Natural killer cell treated with Interleukin-12 subunit alpha and Interleukin-12 subunit beta and Interleukin-15 and Interleukin-18, amount 100 ng/mL, for 72 hours (primary cell): ENCODE results near the gene RNF167. TPM values are rescaled to one million over a fixed set of nuclear protein-coding genes. Genes with fewer than 3 reads are reported as not detected.

Experiments used
- ATAC-seq, 2 donors: fragments of 150-1000 bp; cut with Tn5 transposase in 1 of 2; sonication (Bioruptor Pico), chemical (Tn5 transposase) in 1 of 2; 2 replicates each; pipeline ENCODE4 v1.10.0; 2021
- DNase-seq: peaks from one replicate; pipeline ENCODE4 v3.0.0; 2022; ENCODE audit warnings: low spot score
- H3K27ac Mint-ChIP-seq, 2 donors: 1 replicate in 1 of 2; 2 replicates in 1 of 2; pipeline ENCODE4 v1.8.0; 2022; ENCODE audit warnings: mixed read lengths in 2 of 2, mild to moderate bottlenecking in 1 of 2, moderate library complexity in 1 of 2
- H3K27me3 Mint-ChIP-seq, 2 donors: 1 replicate in 1 of 2; 2 replicates in 1 of 2; pipeline ENCODE4 v1.8.0; 2022; ENCODE audit warnings: mixed read lengths in 2 of 2
- H3K36me3 Mint-ChIP-seq: one replicate; pipeline ENCODE4 v1.8.0; 2022; ENCODE audit warnings: mixed read lengths
- H3K4me1 Mint-ChIP-seq, 2 donors: 1 replicate in 1 of 2; 2 replicates in 1 of 2; pipeline ENCODE4 v1.8.0; 2022; ENCODE audit warnings: low read depth in 2 of 2, mixed read lengths in 2 of 2, mild to moderate bottlenecking in 1 of 2
- H3K4me3 Mint-ChIP-seq: one replicate; pipeline ENCODE4 v1.8.0; 2022; ENCODE audit warnings: mixed read lengths
- H3K9me3 Mint-ChIP-seq: 2 replicates; pipeline ENCODE4 v1.8.0; 2022; ENCODE audit warnings: mixed read lengths
- total RNA-seq, 2 donors: library from RNA; stranded (reverse); gene quantifications; one replicate each; pipeline ENCODE4 v1.2.3, GENCODE V29; 2022

RNF167 gene
- total RNA-seq, 2 donors from 2014 or later, result 144 to 150 TPM

GRCh38 chr17:4948166-4948930, 8.3 kb downstream of the RNF167 start, which contains the start of gene PFN1:
TSS of gene PFN1 (minus strand) at chr17:4948530. CDS start at chr17:4948394, 136 bp downstream.
- Mint-ChIP-seq H3K36me3 (peaks cover 31% of the 10 kb centered on the region), H3K27ac (peak within 1 kb of the TSS; percentile 96), H3K4me3 (peak within 1 kb of the TSS; percentile 100), H3K27me3 (no peaks in the 10 kb centered on the region), H3K9me3 (no peaks in the 10 kb centered on the region), H3K4me1 (peaks cover 47 to 55% of the 10 kb centered on the region in 2 donors)
- DNase-seq (peak; percentile 93), ATAC-seq (peak; percentile 63 to 79)

GRCh38 chr17:4948931-4949320, 8.9 kb downstream of the RNF167 start:
- H3K27ac Mint-ChIP-seq, result peak overlapping the region; percentile 96
- DNase-seq, result peak; percentile 88
- peaks cover 45 to 49% of the 10 kb centered on the region in 2 donors for H3K4me1 Mint-ChIP-seq
- H3K27me3 Mint-ChIP-seq, result no peaks in the 10 kb centered on the region
- no peaks in the 10 kb centered on the region for H3K9me3 Mint-ChIP-seq
- peak overlapping the region; percentile 100 for H3K4me3 Mint-ChIP-seq
- peaks cover 30% of the 10 kb centered on the region for H3K36me3 Mint-ChIP-seq
- peak; percentile 67 to 77 for ATAC-seq

- H3K27ac Mint-ChIP-seq, result peak overlapping the region; percentile 96
- peaks cover 25% of the 10 kb centered on the region for H3K36me3 Mint-ChIP-seq
- no peaks in the 10 kb centered on the region for H3K9me3 Mint-ChIP-seq
- peak overlapping the region; percentile 100 for H3K4me3 Mint-ChIP-seq
- no peaks in the 10 kb centered on the region for H3K27me3 Mint-ChIP-seq
- peaks cover 40 to 44% of the 10 kb centered on the region in 2 donors for H3K4me1 Mint-ChIP-seq
- peak; percentile 90 for DNase-seq
- peak; percentile 57 to 63 for ATAC-seq
Measured at GRCh38 chr17:4949321-4950074, 9.4 kb downstream of the RNF167 start.

- peak overlapping the region; percentile 89 for H3K4me3 Mint-ChIP-seq
- H3K27ac Mint-ChIP-seq, result peak overlapping the region; percentile 78 to 96
- peaks cover 33 to 36% of the 10 kb centered on the region in 2 donors for H3K4me1 Mint-ChIP-seq
- no peaks in the 10 kb centered on the region for H3K27me3 Mint-ChIP-seq
- H3K9me3 Mint-ChIP-seq, result no peaks in the 10 kb centered on the region
- DNase-seq, result no peak
- ATAC-seq, result peak; percentile 25 to 31
- H3K36me3 Mint-ChIP-seq, result peaks cover 19% of the 10 kb centered on the region
Measured at GRCh38 chr17:4950075-4950745, 10.1 kb downstream of the RNF167 start.

- H3K4me1 Mint-ChIP-seq, result peaks cover 27 to 31% of the 10 kb centered on the region in 2 donors
- ATAC-seq (no peak), DNase-seq (no peak)
- H3K36me3 Mint-ChIP-seq, result peaks cover 13% of the 10 kb centered on the region
- peak within 1 kb of the TSS; percentile 78 to 96 for H3K27ac Mint-ChIP-seq
- H3K9me3 Mint-ChIP-seq, result no peaks in the 10 kb centered on the region
- H3K27me3 Mint-ChIP-seq, result no peaks in the 10 kb centered on the region
- peak within 1 kb of the TSS; percentile 89 for H3K4me3 Mint-ChIP-seq
Measured at GRCh38 chr17:4950746-4951204, 10.7 kb downstream of the RNF167 start, which contains the start of gene ENO3. TSS of gene ENO3 (plus strand) at chr17:4951119. CDS start at chr17:4951830, 711 bp downstream.

GRCh38 chr17:4951486-4951885, 11.4 kb downstream of the RNF167 start:
- Mint-ChIP-seq H3K4me3 (peak overlapping the region; percentile 89), H3K4me1 (peaks cover 25 to 30% of the 10 kb centered on the region in 2 donors), H3K9me3 (no peaks in the 10 kb centered on the region), H3K27ac (peak overlapping the region; percentile 78 to 96), H3K36me3 (peaks cover 7% of the 10 kb centered on the region), H3K27me3 (no peaks in the 10 kb centered on the region)
- DNase-seq, result no peak
- ATAC-seq, result no peak

GRCh38 chr17:4953451-4953961, 13.4 kb downstream of the RNF167 start:
- Mint-ChIP-seq H3K36me3 (no peaks in the 10 kb centered on the region), H3K27me3 (no peaks in the 10 kb centered on the region), H3K9me3 (no peaks in the 10 kb centered on the region), H3K4me1 (peaks cover 18 to 28% of the 10 kb centered on the region in 2 donors), H3K4me3 (peak overlapping the region; percentile 13), H3K27ac (no peak overlapping the region)
- DNase-seq (no peak), ATAC-seq (no peak)

GRCh38 chr17:4955091-4955490, 15.0 kb downstream of the RNF167 start:
- H3K27ac Mint-ChIP-seq, result no peak overlapping the region
- no peaks in the 10 kb centered on the region for H3K27me3 Mint-ChIP-seq
- ATAC-seq (no peak), DNase-seq (no peak)
- no peaks in the 10 kb centered on the region for H3K36me3 Mint-ChIP-seq
- no peaks in the 10 kb centered on the region for H3K9me3 Mint-ChIP-seq
- peaks cover 14 to 25% of the 10 kb centered on the region in 2 donors for H3K4me1 Mint-ChIP-seq
- no peak overlapping the region for H3K4me3 Mint-ChIP-seq

- Mint-ChIP-seq H3K27me3 (no peaks in the 10 kb centered on the region), H3K9me3 (no peaks in the 10 kb centered on the region), H3K4me1 (peaks cover 0 to 13% of the 10 kb centered on the region in 2 donors), H3K36me3 (no peaks in the 10 kb centered on the region), H3K27ac (peak overlapping the region in 1 of 2 donors; percentile 56), H3K4me3 (no peak overlapping the region)
- ATAC-seq (no peak), DNase-seq (no peak)
Measured at GRCh38 chr17:4956493-4957061, 16.5 kb downstream of the RNF167 start.

GRCh38 chr17:4958102-4958501, 18.0 kb downstream of the RNF167 start:
- ATAC-seq (no peak), DNase-seq (no peak)
- no peaks in the 10 kb centered on the region for H3K27me3 Mint-ChIP-seq
- H3K27ac Mint-ChIP-seq, result no peak overlapping the region
- no peaks in the 10 kb centered on the region for H3K36me3 Mint-ChIP-seq
- no peaks in the 10 kb centered on the region for H3K9me3 Mint-ChIP-seq
- peaks cover 0 to 13% of the 10 kb centered on the region in 2 donors for H3K4me1 Mint-ChIP-seq
- no peak overlapping the region for H3K4me3 Mint-ChIP-seq

- H3K27ac Mint-ChIP-seq, result peak overlapping the region in 1 of 2 donors; percentile 13
- DNase-seq (no peak), ATAC-seq (no peak)
- no peaks in the 10 kb centered on the region for H3K27me3 Mint-ChIP-seq
- H3K9me3 Mint-ChIP-seq, result no peaks in the 10 kb centered on the region
- H3K4me3 Mint-ChIP-seq, result no peak overlapping the region
- peaks cover 0 to 10% of the 10 kb centered on the region in 2 donors for H3K4me1 Mint-ChIP-seq
- no peaks in the 10 kb centered on the region for H3K36me3 Mint-ChIP-seq
Measured at GRCh38 chr17:4959261-4959965, 19.3 kb downstream of the RNF167 start.

GRCh38 chr17:4960279-4960922, 20.3 kb downstream of the RNF167 start:
- Mint-ChIP-seq H3K27me3 (no peaks in the 10 kb centered on the region), H3K4me3 (no peak overlapping the region), H3K4me1 (peaks cover 2 to 14% of the 10 kb centered on the region in 2 donors), H3K36me3 (no peaks in the 10 kb centered on the region), H3K27ac (no peak overlapping the region), H3K9me3 (no peaks in the 10 kb centered on the region)
- DNase-seq (no peak), ATAC-seq (no peak)
